ENCODE measurements around the gene MEI1.

GRCh38 chr22:41766476-41766875 is 67.2 kb downstream of the MEI1 start:
- no peak for TF ChIP-seq CTCF (IDR thresholded peaks at IDR 0.05)
- TF ChIP-seq EP300 (IDR thresholded peaks at IDR 0.05), result no peak
- no peak for TF ChIP-seq POLR2A (IDR thresholded peaks at IDR 0.05)
- no peak for TF ChIP-seq POLR2AphosphoS5 (IDR thresholded peaks at IDR 0.05)

Measured in stomach (tissue), 4 donors.